BLaER1 treated with 17β-estradiol and CSF1 and Interleukin-3, amounts not matched to agents 10 nM and 100 nM (cell line): ENCODE data around the gene PIK3CD.

Source experiments
- H3K27ac ChIP-seq, 11 experiments: shearing (Covaris generic); formaldehyde crosslinking; 2 replicates each; pipeline ENCODE4 v1.8.1; 2022
- H3K27me3 ChIP-seq, 11 experiments: shearing (Covaris generic); formaldehyde crosslinking; 2 replicates each; pipeline ENCODE4 v1.8.1; 2022
- H3K36me3 ChIP-seq, 11 experiments: shearing (Covaris generic); formaldehyde crosslinking; 2 replicates each; pipeline ENCODE4 v1.8.1; 2022
- H3K4me1 ChIP-seq, 10 experiments: shearing (Covaris generic); formaldehyde crosslinking; 2 replicates each; pipeline ENCODE4 v1.8.1; 2022
- H3K4me2 ChIP-seq, 11 experiments: shearing (Covaris generic); formaldehyde crosslinking; 2 replicates each; pipeline ENCODE4 v1.8.1; 2022
- H3K4me3 ChIP-seq, 10 experiments: shearing (Covaris generic); formaldehyde crosslinking; 2 replicates each; pipeline ENCODE4 v1.8.1; 2022
- H3K9ac ChIP-seq, 11 experiments: shearing (Covaris generic); formaldehyde crosslinking; 2 replicates each; pipeline ENCODE4 v1.8.1; 2022
- H3K9me3 ChIP-seq, 11 experiments: shearing (Covaris generic); formaldehyde crosslinking; replicated peaks in 1 of 11; 2 replicates each; pipeline ENCODE4 v1.8.1; 2022
- H4K20me1 ChIP-seq, 11 experiments: shearing (Covaris generic); formaldehyde crosslinking; 2 replicates each; pipeline ENCODE4 v1.8.1; 2022
- Cebpa-rat ChIP-seq, 11 experiments: shearing (Covaris generic); IDR thresholded peaks; 2 replicates each; pipeline ENCODE4 v1.8.1; 2022

PIK3CD gene

DNA sequence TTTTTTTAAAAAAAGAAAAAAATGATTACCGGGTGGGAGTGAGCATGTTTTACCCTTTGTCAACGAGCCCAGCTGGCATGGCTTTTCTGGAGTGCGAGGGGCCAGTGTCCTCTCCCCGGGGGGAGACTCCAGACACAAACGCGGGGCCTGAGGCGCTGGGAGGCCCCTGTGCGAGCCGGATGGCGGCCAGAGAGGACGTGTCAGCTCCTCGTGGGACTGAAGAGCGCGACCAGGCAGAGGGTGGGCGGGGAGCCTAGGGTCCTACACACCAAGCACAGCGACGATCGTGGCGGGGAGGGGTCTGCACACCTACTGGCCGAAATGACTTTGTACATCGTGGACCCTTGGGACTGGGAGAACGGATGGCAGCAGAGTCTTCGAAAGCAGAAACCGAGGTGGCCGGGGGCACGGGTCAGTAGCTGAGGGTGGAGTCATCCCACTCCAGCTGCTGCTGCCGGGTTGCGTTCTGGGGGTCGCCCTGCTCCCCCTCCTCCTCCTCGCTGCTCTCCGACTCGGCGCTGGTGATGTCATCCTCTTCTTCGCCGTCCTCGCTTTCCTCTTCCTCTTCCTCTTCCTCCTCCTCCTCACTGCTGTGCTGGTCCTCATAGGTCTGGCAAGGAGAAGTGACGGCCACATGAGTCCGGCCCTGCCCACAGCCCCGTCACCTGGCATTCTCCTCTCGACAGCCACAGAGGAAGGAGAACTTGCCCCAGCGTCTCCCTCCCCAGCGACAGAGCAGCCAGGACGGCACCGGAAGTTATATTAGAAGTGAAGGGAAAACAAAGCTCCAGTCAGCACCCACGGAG lies 78.8 kb downstream of the PIK3CD start:
- no peaks in the 10 kb centered on the region for H3K27me3 ChIP-seq
- peak overlapping the region; percentile 51 to 85 (median 75) for H3K4me2 ChIP-seq
- peak overlapping the region in 6 of 11 experiments; percentile 7 to 26 (median 18); a peak in 6 of 22 replicates for H3K9ac ChIP-seq
- peaks cover 46 to 100% (median 95%) of the 10 kb centered on the region in 11 experiments; a peak in 21 of 22 replicates for H4K20me1 ChIP-seq
- 0 out of 20 replicates have a peak overlapping the region, but pooled peaks of 1 of the 10 experiments have one; percentile 1 for H3K4me3 ChIP-seq
- H3K9me3 ChIP-seq = peaks cover 0 to 9% (median 0%) of the 10 kb centered on the region in 11 experiments; a peak in 4 of 22 replicates
- peak overlapping the region in 9 of 11 experiments; percentile 9 to 62 (median 48); a peak in 16 of 22 replicates for H3K27ac ChIP-seq
- H3K4me1 ChIP-seq = peaks cover 69 to 99% (median 97%) of the 10 kb centered on the region in 10 experiments
- peaks cover 85 to 100% (median 98%) of the 10 kb centered on the region in 11 experiments for H3K36me3 ChIP-seq
- no peak for TF ChIP-seq Cebpa-rat (IDR thresholded peaks at IDR 0.05)

DNA sequence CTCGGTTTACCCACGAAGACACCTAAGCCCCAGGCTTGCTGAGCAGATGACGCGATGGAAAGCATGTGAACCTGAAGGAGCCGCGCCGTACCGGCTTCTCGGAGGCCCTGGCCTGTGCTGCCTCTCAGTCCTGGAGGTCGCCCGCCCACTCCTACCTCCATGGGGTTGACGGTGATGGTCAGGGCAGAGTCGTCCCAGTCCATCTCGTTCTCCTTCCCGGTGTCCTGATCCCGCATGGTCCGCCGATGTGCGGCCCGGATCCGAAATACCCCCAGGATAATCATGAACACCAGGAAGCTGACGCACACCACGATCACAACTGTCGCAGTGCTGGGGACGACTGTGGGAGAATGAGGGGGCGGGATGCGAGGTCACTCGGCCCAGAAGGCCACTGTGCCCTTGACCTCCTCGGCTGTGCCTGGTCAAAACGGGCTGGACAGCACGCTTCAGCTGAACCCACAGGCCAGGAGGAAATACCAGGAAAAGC lies 79.6 kb downstream of the PIK3CD start:
- peaks cover 0 to 9% (median 0%) of the 10 kb centered on the region in 11 experiments; a peak in 4 of 22 replicates for H3K9me3 ChIP-seq
- H3K27me3 ChIP-seq = no peaks in the 10 kb centered on the region
- 0 out of 20 replicates have a peak overlapping the region, but pooled peaks of 1 of the 10 experiments have one; percentile 1 for H3K4me3 ChIP-seq
- peaks cover 44 to 100% (median 97%) of the 10 kb centered on the region in 11 experiments; a peak in 21 of 22 replicates for H4K20me1 ChIP-seq
- H3K27ac ChIP-seq = peak overlapping the region in 8 of 11 experiments; percentile 24 to 62 (median 50); a peak in 14 of 22 replicates
- peaks cover 79 to 100% (median 96%) of the 10 kb centered on the region in 11 experiments for H3K36me3 ChIP-seq
- H3K9ac ChIP-seq = peak overlapping the region in 6 of 11 experiments; percentile 2 to 26 (median 18); a peak in 6 of 22 replicates
- TF ChIP-seq Cebpa-rat (IDR thresholded peaks at IDR 0.05) = no peak
- peak overlapping the region; percentile 51 to 85 (median 77) for H3K4me2 ChIP-seq
- H3K4me1 ChIP-seq = peaks cover 77 to 99% (median 98%) of the 10 kb centered on the region in 10 experiments

GRCh38 chr1:9731561-9731960 lies 80.0 kb downstream of the PIK3CD start:
- no peaks in the 10 kb centered on the region for H3K27me3 ChIP-seq
- H3K27ac ChIP-seq = peak overlapping the region in 4 of 11 experiments; percentile 29 to 62 (median 50); a peak in 5 of 22 replicates
- H3K9me3 ChIP-seq = peaks cover 0 to 9% (median 0%) of the 10 kb centered on the region in 11 experiments; a peak in 4 of 22 replicates
- no peak for TF ChIP-seq Cebpa-rat (IDR thresholded peaks at IDR 0.05)
- peak overlapping the region; percentile 51 to 85 (median 77) for H3K4me2 ChIP-seq
- peaks cover 41 to 100% (median 97%) of the 10 kb centered on the region in 11 experiments; a peak in 21 of 22 replicates for H4K20me1 ChIP-seq
- H3K4me1 ChIP-seq = peaks cover 81 to 99% (median 98%) of the 10 kb centered on the region in 10 experiments
- H3K9ac ChIP-seq = no peak overlapping the region; a peak in 2 of 22 replicates
- peaks cover 74 to 100% (median 96%) of the 10 kb centered on the region in 11 experiments for H3K36me3 ChIP-seq
- no peak overlapping the region for H3K4me3 ChIP-seq

GRCh38 chr1:9732123-9732971 lies 80.8 kb downstream of the PIK3CD start:
- peaks cover 86 to 99% (median 98%) of the 10 kb centered on the region in 10 experiments for H3K4me1 ChIP-seq
- peak overlapping the region in 7 of 11 experiments; percentile 11 to 57 (median 30); a peak in 10 of 22 replicates for H3K27ac ChIP-seq
- H3K27me3 ChIP-seq = no peaks in the 10 kb centered on the region
- peak overlapping the region in 2 of 10 experiments; percentile 5 to 35; a peak in 3 of 20 replicates for H3K4me3 ChIP-seq
- H3K9ac ChIP-seq = peak overlapping the region in 8 of 11 experiments; percentile 3 to 54 (median 15); a peak in 9 of 22 replicates
- TF ChIP-seq Cebpa-rat (IDR thresholded peaks at IDR 0.05) = no peak
- peak overlapping the region; percentile 63 to 85 (median 77) for H3K4me2 ChIP-seq
- H3K9me3 ChIP-seq = peaks cover 0 to 9% (median 0%) of the 10 kb centered on the region in 11 experiments; a peak in 4 of 22 replicates
- peaks cover 38 to 100% (median 96%) of the 10 kb centered on the region in 11 experiments; a peak in 21 of 22 replicates for H4K20me1 ChIP-seq
- H3K36me3 ChIP-seq = peaks cover 66 to 100% (median 94%) of the 10 kb centered on the region in 11 experiments

GRCh38 chr1:9733160-9733789 lies 81.7 kb downstream of the PIK3CD start:
- peaks cover 60 to 100% (median 94%) of the 10 kb centered on the region in 11 experiments for H3K36me3 ChIP-seq
- peak overlapping the region; percentile 37 to 85 (median 75) for H3K4me2 ChIP-seq
- H3K27me3 ChIP-seq = no peaks in the 10 kb centered on the region
- H3K27ac ChIP-seq = peak overlapping the region in 1 of 11 experiments; percentile 52; a peak in 3 of 22 replicates
- no peak for TF ChIP-seq Cebpa-rat (IDR thresholded peaks at IDR 0.05)
- peaks cover 92 to 99% (median 97%) of the 10 kb centered on the region in 10 experiments for H3K4me1 ChIP-seq
- peak overlapping the region in 5 of 11 experiments; percentile 3 to 54 (median 15); a peak in 3 of 22 replicates for H3K9ac ChIP-seq
- peaks cover 0 to 9% (median 0%) of the 10 kb centered on the region in 11 experiments; a peak in 4 of 22 replicates for H3K9me3 ChIP-seq
- peaks cover 29 to 100% (median 96%) of the 10 kb centered on the region in 11 experiments; a peak in 21 of 22 replicates for H4K20me1 ChIP-seq
- peak overlapping the region in 4 of 10 experiments; percentile 5 to 35 (median 11); a peak in 4 of 20 replicates for H3K4me3 ChIP-seq

GRCh38 chr1:9735800-9736199 lies 84.3 kb downstream of the PIK3CD start:
- TF ChIP-seq Cebpa-rat (IDR thresholded peaks at IDR 0.05) = no peak
- Histone ChIP-seq H4K20me1 (peaks cover 20 to 86% (median 75%) of the 10 kb centered on the region in 11 experiments; a peak in 21 of 22 replicates), H3K27ac (no peak overlapping the region), H3K27me3 (no peaks in the 10 kb centered on the region), H3K9me3 (peaks cover 0 to 9% (median 0%) of the 10 kb centered on the region in 11 experiments; a peak in 4 of 22 replicates), H3K9ac (0 out of 22 replicates have a peak overlapping the region, but pooled peaks of 1 of the 11 experiments have one; percentile 8), H3K4me2 (peak overlapping the region; percentile 63 to 85 (median 75)), H3K36me3 (peaks cover 61 to 100% (median 92%) of the 10 kb centered on the region in 11 experiments), H3K4me1 (peaks cover 71 to 80% (median 76%) of the 10 kb centered on the region in 10 experiments), H3K4me3 (no peak overlapping the region)

DNA sequence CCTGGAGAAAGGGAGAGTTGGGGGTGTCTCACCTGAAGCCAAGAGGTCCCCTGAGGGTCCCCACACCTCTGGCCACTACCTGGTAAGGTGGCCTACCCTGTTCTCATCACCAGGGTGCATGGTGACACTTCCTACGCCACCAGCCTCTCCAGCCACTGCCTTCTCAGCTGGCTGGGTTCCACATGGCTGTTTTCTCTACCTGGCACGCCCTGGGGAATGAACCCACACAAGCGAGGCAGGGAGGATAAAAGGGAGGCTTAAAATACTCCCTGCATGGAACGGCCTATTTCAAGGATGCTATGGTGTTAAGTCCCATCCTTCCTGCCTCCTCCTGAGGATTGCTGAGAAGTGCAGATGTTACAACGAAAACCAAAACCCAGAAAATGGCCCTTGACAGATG lies 84.7 kb downstream of the PIK3CD start:
- peaks cover 18 to 81% (median 71%) of the 10 kb centered on the region in 11 experiments; a peak in 21 of 22 replicates for H4K20me1 ChIP-seq
- peaks cover 61 to 100% (median 92%) of the 10 kb centered on the region in 11 experiments for H3K36me3 ChIP-seq
- no peak for TF ChIP-seq Cebpa-rat (IDR thresholded peaks at IDR 0.05)
- H3K4me3 ChIP-seq = no peak overlapping the region
- no peak overlapping the region for H3K9ac ChIP-seq
- peaks cover 66 to 76% (median 71%) of the 10 kb centered on the region in 10 experiments for H3K4me1 ChIP-seq
- no peak overlapping the region for H3K27ac ChIP-seq
- H3K9me3 ChIP-seq = peaks cover 0 to 9% (median 0%) of the 10 kb centered on the region in 11 experiments; a peak in 4 of 22 replicates
- no peaks in the 10 kb centered on the region for H3K27me3 ChIP-seq
- H3K4me2 ChIP-seq = peak overlapping the region; percentile 63 to 85 (median 75)
